Endometrium (tissue), 2 donors: ENCODE data around the gene BIRC3.
"Not testable (repeated sequence)": the region's sequence is repeated elsewhere in the genome, so short reads cannot be mapped to it uniquely, and the experiment has no call there.

Source experiments
- FAIRE-seq: peaks from 2 replicates; lab custom pipeline; 2012; peaks lifted over from hg19 to GRCh38; lab: Jason Lieb, UNC
- donor health status: control.
- donor health status: control.

BIRC3 gene

GRCh38 chr11:102296757-102297156 is 20.5 kb upstream of the BIRC3 start:
- not testable (repeated sequence) for FAIRE-seq

DNA sequence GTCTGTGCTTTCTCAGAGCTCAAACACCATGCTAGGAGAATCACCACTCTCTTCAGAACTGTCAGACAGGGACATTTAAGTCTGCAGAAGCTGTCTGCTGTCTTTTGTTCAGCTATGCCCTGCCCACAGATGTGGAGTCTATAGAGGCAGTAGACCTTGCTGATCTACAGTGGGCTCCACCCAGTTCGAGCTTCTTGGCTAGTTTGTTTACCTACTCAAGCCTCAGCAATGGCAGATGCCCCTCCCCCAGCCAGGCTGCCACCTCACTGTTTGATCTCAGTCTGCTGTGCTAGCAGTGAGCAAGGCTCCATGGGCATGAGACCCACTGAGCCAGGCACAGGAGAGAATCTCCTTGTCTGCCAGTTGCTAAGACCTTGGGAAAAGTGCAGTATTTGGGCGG is 16.4 kb upstream of the BIRC3 start:
- not testable (repeated sequence) for FAIRE-seq

- FAIRE-seq, result no peak
Measured at GRCh38 chr11:102302241-102302640, 15.0 kb upstream of the BIRC3 start.

GRCh38 chr11:102304686-102305085 is 12.6 kb upstream of the BIRC3 start:
- no peak for FAIRE-seq

DNA sequence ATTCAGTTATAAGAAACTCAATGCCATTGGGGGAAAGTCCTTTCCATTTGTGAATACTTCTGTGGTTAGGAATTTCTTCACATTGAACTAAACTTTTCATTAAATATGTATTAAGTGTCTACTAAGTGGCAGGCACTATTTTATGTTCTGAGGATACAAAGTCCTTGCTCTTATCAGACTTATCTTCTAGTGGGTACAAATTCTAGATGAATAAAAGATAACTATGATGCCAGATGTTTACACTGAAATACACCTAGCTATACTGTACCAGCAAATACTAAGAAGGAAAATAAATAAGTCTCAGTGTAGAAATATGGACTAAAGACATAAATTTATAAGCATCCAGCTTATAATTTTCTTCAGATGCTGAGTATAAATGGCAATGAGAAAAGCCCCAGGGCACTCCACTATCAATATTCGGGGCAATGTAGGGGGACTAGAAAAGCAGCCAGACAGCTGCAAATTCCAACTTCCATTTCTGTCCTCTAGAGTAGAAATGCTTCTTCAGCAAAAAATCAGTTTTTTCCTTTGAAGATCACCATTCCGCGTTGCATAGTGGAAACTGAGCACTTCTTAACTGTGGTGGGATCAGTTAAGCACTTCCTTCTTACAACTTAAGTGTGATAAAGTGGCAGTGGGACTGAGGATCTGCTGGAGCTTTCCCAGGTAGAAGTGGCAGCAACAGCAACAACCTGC is 11.8 kb upstream of the BIRC3 start:
- no peak for FAIRE-seq

DNA sequence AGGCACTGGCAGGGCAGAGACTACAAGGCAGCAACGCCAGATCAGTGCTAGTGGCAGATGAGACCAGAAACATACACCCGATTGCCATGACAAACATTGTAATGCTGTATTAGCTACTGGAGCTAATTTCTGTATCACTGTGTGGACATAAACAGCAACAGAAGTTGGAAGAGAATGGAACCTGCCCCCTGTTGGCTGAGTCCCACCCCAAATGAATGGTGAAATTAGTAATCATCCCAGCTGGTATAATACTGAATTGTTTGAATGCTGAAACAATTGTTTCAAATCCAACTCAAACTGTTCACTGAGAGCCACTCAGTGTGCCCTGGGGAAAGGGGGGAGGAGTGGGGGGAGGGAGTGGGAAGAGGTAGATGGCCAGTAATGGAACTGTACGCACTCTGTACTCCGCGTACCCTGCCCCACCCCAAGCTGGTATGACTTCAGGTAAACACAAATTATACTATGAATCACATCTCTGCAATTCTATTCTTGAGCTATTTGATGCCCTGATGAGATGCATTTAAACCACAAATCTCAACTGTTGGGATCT is 11.2 kb upstream of the BIRC3 start:
- no peak for FAIRE-seq

DNA sequence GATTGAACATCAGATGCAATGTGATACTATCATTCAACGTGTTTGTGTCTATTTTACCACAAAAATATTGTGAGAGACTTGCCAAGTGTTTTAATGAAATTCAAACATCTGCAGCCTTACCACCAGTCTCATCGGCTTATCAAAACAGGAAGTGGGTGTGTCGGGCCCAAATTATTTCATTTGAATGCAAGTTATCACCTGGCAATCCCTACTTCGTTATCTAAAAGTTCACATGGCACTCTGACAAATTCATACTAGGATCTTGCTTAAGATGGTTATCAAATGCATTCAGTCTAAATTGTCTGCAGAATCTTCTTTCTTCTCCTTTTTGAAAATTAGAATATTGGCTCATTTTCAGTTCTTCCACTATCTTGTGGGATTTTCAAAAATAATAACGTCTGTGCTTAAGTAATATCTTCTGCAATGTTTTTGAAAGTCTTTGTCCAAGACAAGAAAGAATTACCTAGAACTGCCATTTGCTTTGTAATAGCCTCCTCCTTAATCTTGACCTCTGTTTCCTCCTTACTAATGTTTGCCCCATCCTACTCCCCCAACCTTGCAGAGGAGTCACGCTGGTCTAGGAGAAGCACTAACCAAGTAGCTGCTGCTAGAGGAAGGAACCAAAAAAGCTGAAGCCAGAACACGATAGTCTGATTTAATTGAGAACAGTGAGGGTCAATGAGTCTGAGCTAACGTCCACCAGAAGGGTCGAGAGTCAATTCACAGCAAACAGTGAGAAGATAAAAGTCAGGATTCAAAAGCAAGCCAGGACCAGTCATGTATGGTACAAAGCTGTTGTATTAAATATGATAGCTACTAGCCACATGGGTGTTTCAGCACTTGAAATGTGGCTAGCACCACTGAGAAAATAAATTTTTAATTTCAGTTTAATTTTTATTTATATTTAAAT is 10.2 kb upstream of the BIRC3 start:
- no peak for FAIRE-seq

DNA sequence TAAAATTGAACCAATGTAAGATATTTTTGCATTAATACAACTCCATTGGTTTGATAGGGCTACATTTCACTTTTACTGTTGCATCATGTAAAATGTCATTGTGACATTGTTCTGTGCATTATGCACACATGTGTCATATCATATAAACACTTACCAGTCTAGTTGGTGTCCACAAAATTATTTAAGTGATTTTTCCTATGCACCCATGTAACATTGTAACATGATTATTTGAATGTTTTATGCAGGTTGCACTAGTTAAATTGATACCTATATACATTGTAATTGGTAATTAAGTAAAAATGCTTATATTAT is 9.6 kb upstream of the BIRC3 start:
- FAIRE-seq, result no peak

DNA sequence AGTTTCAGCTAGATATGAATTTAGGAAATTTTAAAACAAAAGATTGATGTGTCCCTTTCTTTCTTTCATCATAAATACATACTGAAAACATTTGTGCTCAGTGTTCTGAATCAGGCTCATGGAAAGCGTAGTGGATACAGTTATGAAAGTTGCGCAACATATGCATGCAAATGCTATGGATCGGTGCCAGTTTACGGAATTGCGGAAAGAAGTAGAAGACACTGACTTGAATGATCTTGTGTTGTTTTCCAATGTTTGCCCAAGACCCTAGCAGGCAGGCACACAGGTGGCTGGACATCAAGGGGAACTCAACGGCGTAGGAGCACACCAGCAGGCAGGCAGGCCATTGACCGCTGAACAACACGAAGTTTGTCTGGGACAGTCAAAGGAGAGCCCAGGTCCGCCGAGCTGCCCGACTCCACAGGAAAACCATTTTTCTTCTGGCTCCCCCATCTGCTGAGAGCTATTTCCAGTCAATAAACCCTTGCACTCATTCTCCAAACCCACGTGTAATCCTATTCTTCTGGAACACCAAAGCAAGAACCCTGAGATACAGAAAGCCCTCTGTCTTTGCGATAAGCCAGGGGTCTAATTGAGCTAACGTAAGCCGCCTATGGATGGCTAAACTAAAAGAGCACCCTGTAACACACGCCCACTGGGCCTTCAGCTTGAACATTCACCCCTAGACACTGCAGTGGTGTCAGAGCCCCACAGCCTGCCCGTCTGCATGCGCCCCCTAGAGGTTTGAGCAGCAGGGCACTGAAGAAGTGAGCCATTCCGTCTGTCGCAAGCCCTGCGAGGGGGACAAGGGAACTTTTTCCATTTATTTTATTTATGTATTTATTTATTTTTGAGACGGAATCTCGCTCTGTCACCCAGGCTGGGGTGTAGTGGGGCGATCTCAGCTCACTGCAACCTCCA is 7.4 kb upstream of the BIRC3 start:
- FAIRE-seq, result no peak

DNA sequence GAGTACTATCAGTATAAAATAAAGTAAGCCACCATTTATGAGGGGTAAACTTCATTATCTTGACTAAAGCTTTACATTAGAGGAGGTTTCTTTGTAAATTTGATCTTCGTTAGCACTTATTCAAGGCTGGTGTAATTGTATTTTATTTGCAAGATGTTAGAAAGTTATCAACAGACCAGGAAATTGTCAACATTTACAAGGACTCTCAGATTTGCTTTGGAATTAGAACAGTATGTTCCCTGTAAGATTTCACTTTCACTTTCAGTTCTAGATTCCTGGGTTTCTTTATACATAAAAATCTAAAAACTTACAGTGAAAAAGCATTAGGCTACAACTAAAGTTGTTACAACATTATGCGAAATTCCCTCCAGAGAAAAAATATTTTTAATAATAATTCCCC is 4.6 kb upstream of the BIRC3 start:
- peak; percentile 12 for FAIRE-seq

DNA sequence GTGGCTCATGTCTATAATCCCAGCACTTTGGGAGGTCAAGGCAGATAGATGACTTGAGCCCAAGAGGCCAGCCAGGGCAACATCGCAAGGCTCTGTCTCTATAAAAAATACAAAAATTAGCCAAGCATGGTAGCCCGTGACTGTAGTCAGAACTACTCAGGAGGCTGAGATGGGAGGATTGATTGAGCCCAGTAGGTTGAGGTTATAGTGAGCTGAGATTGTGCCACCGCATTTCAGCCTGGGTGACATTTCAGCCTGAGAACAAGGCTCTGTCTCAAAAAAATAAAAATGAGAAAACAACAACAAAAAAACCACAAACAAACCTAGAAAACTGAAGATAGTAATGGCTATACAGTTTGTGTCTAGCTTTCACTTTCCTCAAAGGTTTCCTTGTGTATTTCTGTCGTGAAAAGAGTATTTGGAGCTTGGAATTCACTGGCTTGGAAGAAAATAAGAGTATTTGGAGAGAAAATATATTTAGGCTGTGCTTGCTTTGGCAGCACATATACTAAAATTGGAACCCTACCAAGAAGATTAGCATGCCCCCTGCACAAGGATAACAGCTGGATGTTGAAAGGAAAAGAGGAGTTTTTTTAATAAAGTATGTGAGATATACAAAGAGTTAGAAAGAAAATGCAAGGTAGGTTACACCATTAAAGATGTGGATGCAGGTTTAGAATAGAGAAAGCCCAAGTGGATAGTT is 3.9 kb upstream of the BIRC3 start:
- FAIRE-seq, result no peak

- no peak for FAIRE-seq
Measured at GRCh38 chr11:102314784-102315183, 2.5 kb upstream of the BIRC3 start.

GRCh38 chr11:102316346-102316904 is 859 bp upstream of the BIRC3 start:
- no peak for FAIRE-seq

GRCh38 chr11:102317768-102318103 is 452 bp downstream of the BIRC3 start:
- FAIRE-seq, result no peak

- FAIRE-seq, result no peak
Measured at GRCh38 chr11:102318469-102318868, 1.2 kb downstream of the BIRC3 start.

GRCh38 chr11:102319544-102319943 is 2.3 kb downstream of the BIRC3 start:
- no peak for FAIRE-seq

DNA sequence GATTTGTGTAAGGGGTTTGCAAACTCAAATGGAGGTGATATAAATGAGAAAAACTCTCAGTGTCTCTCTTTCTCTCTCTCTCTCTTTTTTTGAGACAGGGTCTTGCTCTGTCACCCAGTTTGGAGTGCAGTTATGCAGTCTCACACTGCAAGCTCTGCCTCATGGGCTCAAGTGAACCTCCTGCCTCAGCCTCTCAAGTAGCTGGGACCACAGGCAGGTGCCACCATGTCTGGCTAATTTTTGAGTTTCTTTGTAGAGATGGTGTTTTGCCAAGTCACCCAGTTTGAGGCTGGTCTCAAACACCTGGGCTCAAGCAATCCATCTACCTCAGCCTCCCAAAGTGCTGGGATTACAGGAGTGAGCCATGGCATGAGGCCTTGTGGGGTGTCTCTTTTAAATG is 2.9 kb downstream of the BIRC3 start:
- FAIRE-seq, result no peak

DNA sequence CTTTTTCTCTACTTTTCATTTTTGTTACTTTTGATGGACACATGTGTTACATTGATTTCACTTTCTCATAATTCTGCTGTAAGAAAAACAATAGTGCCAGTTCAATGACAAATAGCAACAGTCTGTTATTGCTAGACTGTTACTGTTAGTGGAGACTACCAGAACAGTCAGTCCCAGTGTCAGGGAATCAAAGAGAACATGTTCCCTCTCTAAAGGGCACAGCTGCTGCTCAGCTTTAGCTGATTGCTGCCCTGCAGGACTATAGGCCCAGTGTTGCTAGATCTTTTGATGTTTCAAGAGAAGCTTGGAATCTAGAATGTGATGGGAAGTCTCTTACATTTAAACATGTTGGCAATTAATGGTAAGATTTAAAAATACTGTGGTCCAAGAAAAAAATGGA is 3.4 kb downstream of the BIRC3 start:
- no peak for FAIRE-seq

GRCh38 chr11:102322560-102322959 is 5.3 kb downstream of the BIRC3 start:
- FAIRE-seq, result no peak

DNA sequence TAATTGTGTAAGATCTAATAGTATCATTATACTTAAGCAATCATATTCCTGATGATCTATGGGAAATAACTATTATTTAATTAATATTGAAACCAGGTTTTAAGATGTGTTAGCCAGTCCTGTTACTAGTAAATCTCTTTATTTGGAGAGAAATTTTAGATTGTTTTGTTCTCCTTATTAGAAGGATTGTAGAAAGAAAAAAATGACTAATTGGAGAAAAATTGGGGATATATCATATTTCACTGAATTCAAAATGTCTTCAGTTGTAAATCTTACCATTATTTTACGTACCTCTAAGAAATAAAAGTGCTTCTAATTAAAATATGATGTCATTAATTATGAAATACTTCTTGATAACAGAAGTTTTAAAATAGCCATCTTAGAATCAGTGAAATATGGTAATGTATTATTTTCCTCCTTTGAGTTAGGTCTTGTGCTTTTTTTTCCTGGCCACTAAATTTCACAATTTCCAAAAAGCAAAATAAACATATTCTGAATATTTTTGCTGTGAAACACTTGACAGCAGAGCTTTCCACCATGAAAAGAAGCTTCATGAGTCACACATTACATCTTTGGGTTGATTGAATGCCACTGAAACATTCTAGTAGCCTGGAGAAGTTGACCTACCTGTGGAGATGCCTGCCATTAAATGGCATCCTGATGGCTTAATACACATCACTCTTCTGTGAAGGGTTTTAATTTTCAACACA is 6.4 kb downstream of the BIRC3 start:
- no peak for FAIRE-seq

GRCh38 chr11:102325088-102325487 is 7.8 kb downstream of the BIRC3 start:
- no peak for FAIRE-seq
